ENCODE measurements around the gene EIF2AK3.

GRCh38 chr2:88549616-88550292 lies 77.5 kb downstream of the EIF2AK3 start:
- TF ChIP-seq CTCF (IDR thresholded peaks at IDR 0.05; ENCODE audit: control extremely low read depth in 1 of 3, insufficient read depth in 1 of 3, low read depth in 1 of 3, low read length in 3 of 3) (peak in 1 of 3 experiments; percentile 1; a peak in 1 of 4 replicates), CREB1 (IDR thresholded peaks at IDR 0.05) (no peak), RAD21 (IDR thresholded peaks at IDR 0.05 in 1 of 2, conservative IDR thresholded peaks at IDR 0.05 in 1 of 2; ENCODE audit: low read depth in 2 of 2, low read length in 2 of 2) (peak in 1 of 2 experiments; percentile 12; a peak in 1 of 4 replicates), POLR2AphosphoS5 (IDR thresholded peaks at IDR 0.05; ENCODE audit: low read depth, low read length) (no peak), SP1 (IDR thresholded peaks at IDR 0.05; ENCODE audit: low read depth, low read length) (no peak), JUN (IDR thresholded peaks at IDR 0.05; ENCODE audit: low read depth, low read length) (no peak), MAFK (IDR thresholded peaks at IDR 0.05; ENCODE audit: low read depth, low read length) (no peak), ASH2L (IDR thresholded peaks at IDR 0.05; ENCODE audit: low read length) (no peak), GABPA (IDR thresholded peaks at IDR 0.05; ENCODE audit: borderline replicate concordance, insufficient read depth, low read length) (no peak), MAX (IDR thresholded peaks at IDR 0.05) (0 out of 2 replicates have a peak, but pooled peaks have one; percentile 17), TAF1 (IDR thresholded peaks at IDR 0.05; ENCODE audit: low read depth, low read length) (no peak), RFX5 (IDR thresholded peaks at IDR 0.05; ENCODE audit: borderline replicate concordance, low read depth, low read length) (no peak), POLR2A (IDR thresholded peaks at IDR 0.05; ENCODE audit: control extremely low read depth in 1 of 2, low read depth in 2 of 2, low read length in 2 of 2) (no peak), SIRT6 (IDR thresholded peaks at IDR 0.05; ENCODE audit: low read length) (no peak)

All from H1 (cell line).